Measurements from ENCODE around the gene HNRNPA1.

- TF ChIP-seq, protein P1, sequence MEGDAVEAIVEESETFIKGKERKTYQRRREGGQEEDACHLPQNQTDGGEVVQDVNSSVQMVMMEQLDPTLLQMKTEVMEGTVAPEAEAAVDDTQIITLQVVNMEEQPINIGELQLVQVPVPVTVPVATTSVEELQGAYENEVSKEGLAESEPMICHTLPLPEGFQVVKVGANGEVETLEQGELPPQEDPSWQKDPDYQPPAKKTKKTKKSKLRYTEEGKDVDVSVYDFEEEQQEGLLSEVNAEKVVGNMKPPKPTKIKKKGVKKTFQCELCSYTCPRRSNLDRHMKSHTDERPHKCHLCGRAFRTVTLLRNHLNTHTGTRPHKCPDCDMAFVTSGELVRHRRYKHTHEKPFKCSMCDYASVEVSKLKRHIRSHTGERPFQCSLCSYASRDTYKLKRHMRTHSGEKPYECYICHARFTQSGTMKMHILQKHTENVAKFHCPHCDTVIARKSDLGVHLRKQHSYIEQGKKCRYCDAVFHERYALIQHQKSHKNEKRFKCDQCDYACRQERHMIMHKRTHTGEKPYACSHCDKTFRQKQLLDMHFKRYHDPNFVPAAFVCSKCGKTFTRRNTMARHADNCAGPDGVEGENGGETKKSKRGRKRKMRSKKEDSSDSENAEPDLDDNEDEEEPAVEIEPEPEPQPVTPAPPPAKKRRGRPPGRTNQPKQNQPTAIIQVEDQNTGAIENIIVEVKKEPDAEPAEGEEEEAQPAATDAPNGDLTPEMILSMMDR (conservative IDR thresholded peaks at IDR 0.05): no peak
- TF ChIP-seq EZH2 (IDR thresholded peaks at IDR 0.05; ENCODE audit: low read depth): no peak
These were observed 6.5 kb upstream of the HNRNPA1 start for GRCh38 chr12:54273981-54274380.
